NCI-H2081 treated with DMSO at 0.1 percent for 48 hours (cell line): ENCODE measurements around the gene NHSL2.

Source experiments
- DNase-seq: peaks from one replicate; lab custom pipeline; 2025; lab: John Stamatoyannopoulos, UW

The NHSL2 gene

DNA sequence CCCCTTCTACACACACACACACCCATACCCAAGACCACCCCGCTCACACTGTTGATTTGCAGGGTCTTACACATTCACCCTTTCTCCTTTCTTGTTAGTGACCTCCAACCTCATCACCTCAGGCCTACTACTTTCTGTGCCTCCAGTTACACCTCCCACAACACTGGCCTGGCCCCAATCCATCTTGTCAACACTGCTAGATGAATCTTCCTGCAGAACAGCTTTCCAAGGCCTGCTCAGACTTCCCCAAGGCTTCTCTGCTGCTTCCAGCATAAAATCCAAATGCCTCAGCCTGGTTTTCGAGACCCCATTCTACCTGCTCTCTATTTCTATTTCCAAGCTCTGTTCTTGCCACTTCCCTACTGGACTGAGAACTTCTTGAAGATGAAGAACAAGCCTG lies 79.9 kb downstream of the NHSL2 start:
- DNase-seq, result no peak

- DNase-seq, result no peak
Measured at GRCh38 chrX:71991164-71991563, 80.5 kb downstream of the NHSL2 start.

GRCh38 chrX:71992711-71993110 lies 82.1 kb downstream of the NHSL2 start:
- no peak for DNase-seq

DNA sequence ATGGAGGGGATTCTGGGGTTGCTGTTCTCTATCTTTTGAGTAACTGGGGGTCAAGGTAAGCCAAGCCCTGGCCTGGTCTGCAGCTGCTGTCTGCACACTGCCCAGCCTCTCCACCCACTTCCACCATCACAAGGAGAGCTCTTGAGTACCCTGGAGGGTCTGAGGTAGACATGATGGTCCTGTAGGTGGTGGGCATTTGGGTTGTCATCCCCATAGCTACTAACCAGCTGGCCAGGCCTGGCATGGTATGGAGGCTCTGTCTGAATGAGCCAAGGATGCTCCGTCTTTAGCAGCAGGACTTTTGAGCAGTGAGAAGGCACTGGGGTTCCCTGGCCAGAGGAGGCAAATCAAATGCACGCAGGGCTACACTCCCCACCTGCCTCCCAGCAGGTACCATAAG lies 82.7 kb downstream of the NHSL2 start:
- no peak for DNase-seq

DNA sequence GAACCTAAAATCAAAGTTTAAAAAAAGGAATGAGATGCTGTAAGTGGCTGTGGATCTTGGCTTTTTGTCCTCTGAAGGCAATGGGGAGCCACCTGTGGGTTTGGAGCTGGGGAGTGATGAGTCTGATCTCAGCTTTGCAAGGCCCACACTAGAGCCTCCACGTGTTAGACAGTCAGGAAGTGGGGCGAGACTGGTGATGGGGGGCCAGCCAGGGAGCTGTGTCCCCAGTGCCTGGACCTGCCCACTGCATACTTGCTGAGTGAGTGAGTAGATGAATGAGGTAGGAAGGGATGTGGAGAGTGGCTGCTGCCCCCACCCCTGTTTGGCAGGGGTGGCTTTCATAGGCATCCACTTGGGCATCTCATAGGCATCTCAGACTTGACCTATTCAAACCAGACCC lies 84.0 kb downstream of the NHSL2 start:
- no peak for DNase-seq

DNA sequence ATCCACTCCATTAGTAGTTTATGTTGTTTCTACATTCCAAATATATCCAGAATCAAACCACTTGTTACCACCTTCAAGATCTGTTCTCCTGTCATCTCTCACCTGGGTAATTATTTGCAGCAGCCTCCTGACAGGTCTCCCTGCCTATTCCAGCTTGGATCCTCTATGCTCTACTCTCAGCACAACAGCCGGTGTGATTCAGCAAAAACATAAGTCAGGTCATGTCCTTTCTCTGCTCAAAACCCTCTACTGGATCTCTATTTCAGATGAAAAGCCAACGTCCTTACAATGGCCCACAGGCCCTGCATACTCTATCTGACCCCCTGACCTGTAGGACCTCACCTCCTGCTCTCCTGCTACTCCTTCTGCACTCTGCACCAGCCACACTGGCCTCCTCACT lies 84.5 kb downstream of the NHSL2 start:
- no peak for DNase-seq

- no peak for DNase-seq
Measured at GRCh38 chrX:71996136-71996535, 85.5 kb downstream of the NHSL2 start.

DNA sequence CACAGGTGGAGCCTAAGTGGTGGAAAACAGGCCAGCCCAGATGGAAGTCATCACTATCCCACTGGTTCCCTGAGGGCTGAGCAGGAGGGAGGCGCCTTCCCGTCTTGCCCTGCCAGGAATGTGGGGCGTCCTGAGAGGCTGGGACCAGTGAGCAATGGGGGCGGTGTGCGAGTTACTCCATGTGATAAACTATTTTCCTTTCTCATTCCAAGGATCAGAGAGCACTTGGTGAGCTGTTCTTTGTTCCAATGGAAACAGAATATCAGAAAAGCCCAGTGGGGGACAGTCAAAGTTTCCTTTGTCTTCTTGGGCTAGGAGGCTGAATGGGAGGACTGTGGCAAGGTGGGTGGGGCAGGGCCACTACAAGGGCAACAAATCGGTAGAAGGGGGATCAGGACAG lies 86.2 kb downstream of the NHSL2 start:
- DNase-seq, result no peak

DNA sequence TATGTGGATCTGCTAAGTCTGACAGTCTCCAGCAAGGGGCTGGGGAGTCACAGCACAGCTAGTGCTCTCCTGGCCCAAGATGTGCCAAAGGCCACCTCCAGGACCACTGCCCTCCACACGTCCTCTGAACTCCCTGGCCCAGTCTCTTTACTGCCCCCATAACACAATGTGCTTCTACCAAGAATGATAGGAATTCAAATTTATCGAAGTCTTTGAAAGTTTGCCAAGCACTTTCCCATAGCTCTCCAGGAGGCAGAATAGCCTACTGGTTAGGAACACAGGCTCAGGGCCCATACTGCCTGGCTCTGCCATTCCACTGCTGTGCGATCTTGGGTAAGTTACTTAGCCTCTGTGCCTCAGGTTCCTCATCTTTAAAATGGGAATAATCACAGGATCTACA lies 86.7 kb downstream of the NHSL2 start:
- no peak for DNase-seq

DNA sequence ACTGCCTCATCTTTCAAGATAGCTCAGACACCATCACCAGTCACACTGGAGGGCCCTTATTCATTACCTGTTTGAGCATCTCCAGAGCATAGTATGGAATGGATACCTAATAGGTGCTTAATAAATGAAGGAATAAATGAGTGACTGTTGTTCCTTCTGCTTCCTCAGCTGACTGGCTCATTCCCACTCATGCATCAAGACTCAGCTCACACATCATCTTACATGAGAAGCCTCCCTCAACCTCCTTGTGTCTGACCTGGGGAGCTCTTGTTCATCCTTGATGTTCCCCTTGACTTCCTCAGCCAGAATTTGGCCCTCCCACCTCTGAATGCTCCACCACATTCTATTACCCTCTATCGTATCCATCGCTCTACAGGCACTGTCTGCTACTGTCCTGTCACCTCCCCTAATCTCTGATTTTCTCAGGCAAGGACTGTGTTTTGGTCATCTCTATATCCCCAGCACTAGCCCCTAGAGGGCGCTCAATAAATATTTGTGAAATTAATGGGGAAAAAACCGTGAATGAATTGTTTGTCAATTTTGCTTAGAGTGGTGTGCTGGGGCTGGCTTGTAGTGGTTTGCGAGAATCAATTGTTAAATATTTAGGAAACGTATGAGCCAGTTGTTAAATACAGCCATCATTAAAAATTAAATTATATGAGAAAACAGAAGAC lies 88.3 kb downstream of the NHSL2 start:
- no peak for DNase-seq

GRCh38 chrX:71999535-71999934 lies 88.9 kb downstream of the NHSL2 start:
- no peak for DNase-seq

DNA sequence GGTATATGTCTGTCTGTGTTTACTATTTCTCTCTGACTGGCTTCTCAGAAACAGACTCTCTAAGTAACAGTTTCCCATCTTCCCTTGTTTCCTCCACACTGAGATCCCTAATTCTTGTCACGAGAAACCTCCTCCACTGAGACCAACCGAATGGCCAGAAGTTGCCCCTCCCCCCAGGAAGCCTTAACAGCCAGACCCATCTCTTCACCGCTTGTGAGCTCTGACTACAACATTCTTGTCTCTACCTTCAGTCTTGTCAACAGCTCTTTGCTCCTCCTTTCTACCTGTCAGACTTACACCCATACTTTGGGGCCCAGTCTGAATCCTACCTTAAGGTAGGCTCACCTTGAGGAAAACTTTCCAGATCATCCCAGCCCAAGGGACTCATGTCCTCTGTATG lies 90.8 kb downstream of the NHSL2 start:
- DNase-seq, result no peak

GRCh38 chrX:72001906-72002305 lies 91.3 kb downstream of the NHSL2 start:
- DNase-seq, result no peak

DNA sequence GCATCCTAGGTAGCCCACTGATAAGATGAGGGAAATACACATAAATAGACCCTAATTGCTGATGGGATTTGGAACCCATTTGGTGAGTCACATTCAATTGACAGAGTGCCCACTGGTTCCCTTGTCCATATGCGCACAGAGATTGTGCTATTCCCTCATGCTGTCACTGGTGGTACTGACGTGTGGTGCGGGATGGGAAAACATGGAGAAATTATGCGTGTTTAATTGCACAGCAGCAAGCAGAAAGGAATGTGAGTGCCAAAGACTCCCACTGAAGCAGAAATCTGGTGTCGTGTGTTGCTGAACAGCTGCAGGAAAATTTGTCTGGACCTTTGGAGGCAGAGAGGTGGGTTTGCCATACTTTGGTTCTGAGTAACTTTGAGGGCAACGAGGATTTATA lies 92.2 kb downstream of the NHSL2 start:
- DNase-seq, result no peak

- no peak for DNase-seq
Measured at GRCh38 chrX:72003811-72004750, 93.4 kb downstream of the NHSL2 start.

DNA sequence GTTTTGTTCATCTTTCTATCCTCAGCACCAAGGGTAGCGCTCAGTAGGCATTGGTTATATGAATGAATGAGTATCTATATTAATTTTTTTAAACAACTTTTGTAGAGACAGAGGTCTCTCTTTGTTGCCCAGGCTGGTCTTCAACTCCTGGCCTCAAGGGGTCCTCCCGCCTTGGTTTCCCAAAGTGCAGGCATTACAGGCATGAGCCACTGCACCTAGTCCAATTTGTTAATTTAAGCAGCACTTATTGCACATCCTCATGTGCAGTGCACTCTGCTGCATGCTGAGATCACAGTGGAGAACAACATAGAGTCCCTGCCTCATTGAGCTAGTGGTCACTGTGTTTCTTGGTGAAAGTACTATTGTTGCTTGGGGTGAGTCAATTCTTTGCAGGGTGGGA lies 94.4 kb downstream of the NHSL2 start:
- no peak for DNase-seq

GRCh38 chrX:72006461-72006860 lies 95.8 kb downstream of the NHSL2 start:
- DNase-seq, result no peak

- no peak for DNase-seq
Measured at GRCh38 chrX:72009731-72010130, 99.1 kb downstream of the NHSL2 start.

GRCh38 chrX:72011734-72012133 lies 101.1 kb downstream of the NHSL2 start:
- DNase-seq, result no peak

DNA sequence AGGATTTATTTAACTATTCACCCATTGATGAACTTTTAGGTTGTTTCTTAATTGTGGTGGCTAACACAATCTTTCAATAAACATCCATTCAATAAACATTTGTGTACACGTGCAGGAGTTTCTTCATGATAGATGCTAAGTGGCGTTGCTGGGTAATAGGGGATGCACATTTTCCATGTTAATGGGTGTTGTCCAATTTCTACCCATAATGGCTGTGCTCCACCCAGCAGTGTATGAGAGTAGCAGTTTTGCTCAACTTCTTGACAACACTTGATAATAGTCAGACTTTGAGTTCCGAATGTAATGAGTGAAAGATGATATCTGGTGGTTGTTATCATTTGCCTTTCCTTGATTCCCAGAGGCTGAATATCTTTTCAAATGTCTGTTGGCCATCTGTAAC lies 104.7 kb downstream of the NHSL2 start:
- DNase-seq, result no peak

- no peak for DNase-seq
Measured at GRCh38 chrX:72016881-72017783, 106.5 kb downstream of the NHSL2 start.
